GM12878 (cell line): Measurements from ENCODE around the gene KCNC1. TPM values are rescaled to one million over a fixed set of nuclear protein-coding genes. Genes with fewer than 3 reads are reported as not detected.

Source experiments
- ATAC-seq: fragments of 200-7000 bp; cut with Tn5 transposase; 3 replicates; pipeline ENCODE4 v1.9.1; 2020; ENCODE audit warnings: mild to moderate bottlenecking, moderate library complexity
- Bru-seq: library from RNA; stranded (reverse); fragments of 400-500 nt; gene quantifications from one replicate; lab custom pipeline; 2021; lab: Mats Ljungman, UMichigan
- BruChase-seq, 2 experiments: library from RNA; stranded (reverse); fragments of 400-500 nt; gene quantifications; one replicate each; lab custom pipeline; 2021; lab: Mats Ljungman, UMichigan
- BruUV-seq: library from RNA; stranded (reverse); fragments of 400-500 nt; replicated peaks from 2 replicates; lab custom pipeline; 2021; lab: Mats Ljungman, UMichigan
- CTCF ChIA-PET: fragments of 300-600 bp; sonication (Branson Sonifier 250); formaldehyde crosslinking; extraction: SDS; loops from one replicate; lab custom pipeline; 2021; ENCODE audit warnings: inconsistent platforms; lab: Yijun Ruan, JAX
- POLR2A ChIA-PET: fragments of 350-600 bp; formaldehyde crosslinking; extraction: SDS; loops from one replicate; lab custom pipeline; 2021; ENCODE audit warnings: inconsistent platforms; lab: Charles Lee
- RAD21 ChIA-PET: fragments of 300-600 bp; sonication (Branson Sonifier 250); formaldehyde crosslinking; loops from one replicate; lab custom pipeline; 2023; ENCODE audit warnings: antibody characterized with exemption; ENCODE audit not compliant: unreplicated experiment; lab: Charles Lee
- SMC1A ChIA-PET: fragments of 300-600 bp; sonication (Branson Sonifier 250); formaldehyde crosslinking; loops from one replicate; lab custom pipeline; 2023; ENCODE audit not compliant: unreplicated experiment, uncharacterized antibody; lab: Charles Lee
- DNase-seq: peaks from one replicate; pipeline ENCODE4 v3.0.0-alpha.2; 2011; ENCODE audit warnings: low read depth, low spot score
- FAIRE-seq: peaks from 3 replicates; lab custom pipeline; 2011; peaks lifted over from hg19 to GRCh38; lab: Jason Lieb, UNC
- H2AFZ ChIP-seq: 2 replicates; pipeline ENCODE4 v1.6.0; 2011; ENCODE audit warnings: low read depth, low read length, control low read depth; ENCODE audit not compliant: control insufficient read depth
- H3K27ac ChIP-seq: 2 replicates; pipeline ENCODE4 v1.5.1; 2011; ENCODE audit warnings: control low read depth; ENCODE audit not compliant: control insufficient read depth, insufficient read depth
- H3K27me3 ChIP-seq, 2 experiments: replicated peaks in 1 of 2; 2 replicates each; pipeline versions ENCODE4 v1.6.0 to v1.6.1; 2011; ENCODE audit warnings: low read length in 1 of 2; ENCODE audit not compliant: control insufficient read depth in 2 of 2, insufficient read depth in 2 of 2
- H3K36me3 ChIP-seq, 2 experiments: 2 replicates each; pipeline ENCODE4 v1.5.1; 2011; ENCODE audit warnings: low read length in 1 of 2; ENCODE audit not compliant: control insufficient read depth in 2 of 2, insufficient read depth in 2 of 2
- H3K4me1 ChIP-seq: 2 replicates; pipeline ENCODE4 v1.6.1; 2011; ENCODE audit warnings: mild to moderate bottlenecking, low read length, moderate library complexity, mixed read lengths; ENCODE audit not compliant: control insufficient read depth, insufficient read depth
- H3K4me2 ChIP-seq: 2 replicates; pipeline ENCODE4 v1.6.0; 2011; ENCODE audit warnings: control low read depth; ENCODE audit not compliant: control insufficient read depth, insufficient read depth
- H3K4me3 ChIP-seq: fragments of 200-600 bp; sonication (generic); 2 replicates; pipeline ENCODE4 v1.5.1; 2016
- H3K79me2 ChIP-seq: 2 replicates; pipeline ENCODE4 v1.6.0; 2011; ENCODE audit warnings: low read length; ENCODE audit not compliant: control insufficient read depth, insufficient read depth
- H3K9ac ChIP-seq: 2 replicates; pipeline ENCODE4 v1.8.0; 2011; ENCODE audit warnings: low read length, control low read depth, mixed read lengths; ENCODE audit not compliant: control insufficient read depth, insufficient read depth
- H3K9me3 ChIP-seq: replicated peaks from 3 replicates; pipeline ENCODE4 v1.5.1; 2011; ENCODE audit warnings: mild to moderate bottlenecking, low read length; ENCODE audit not compliant: control insufficient read depth, insufficient read depth
- H4K20me1 ChIP-seq: 2 replicates; pipeline ENCODE4 v1.6.0; 2011; ENCODE audit not compliant: control insufficient read depth, insufficient read depth
- MEF2B ChIP-seq: fragments of 450-650 bp; IDR thresholded peaks from 2 replicates; pipeline ENCODE4 v1.6.1; 2018; ENCODE audit warnings: mild to moderate bottlenecking, moderate library complexity; ENCODE audit not compliant: partially characterized antibody, poor library complexity, severe bottlenecking
- NFYA ChIP-seq: IDR thresholded peaks from 2 replicates; pipeline ENCODE4 v1.6.1; 2011; ENCODE audit warnings: low read depth, mild to moderate bottlenecking, low read length, improper control_type of control experiment, borderline replicate concordance
- WGBS: methylation state at CpG from one replicate; pipeline ENCODE4 v1.1.6; 2016; ENCODE audit warnings: low lambda C conversion rate; ENCODE audit not compliant: insufficient replicate concordance, insufficient coverage; ENCODE audit errors: missing lambda C conversion rate; 5-methylcytosine and 5-hydroxymethylcytosine counted together
- in situ Hi-C: fragments of 300-500 bp; cut with MboI; formaldehyde crosslinking; loops from 9 replicates; pipeline ENCODE4 v1.14.3; 2018; ENCODE audit warnings: mixed read lengths
- intact Hi-C: fragments of 100-400 bp; cut with micrococcal nuclease; formaldehyde crosslinking; loops from one replicate; pipeline ENCODE4 v1.14.2; 2022; ENCODE audit not compliant: unreplicated experiment
- long read RNA-seq, 2 experiments: library from polyadenylated mRNA; unstranded; transcript quantifications; one replicate each; pipeline ENCODE4 v2.0.0, GENCODE V29; 2019 to 2020
- polyA minus RNA-seq, 3 experiments: library from RNA; depleted of rRNA, polyadenylated mRNA; stranded (reverse); fragments of >200 nt; gene quantifications; 2 replicates each; pipeline ENCODE4 v1.2.3, GENCODE V29; 2011
- polyA plus RNA-seq, 11 experiments: library from polyadenylated mRNA; depleted of rRNA in 4 of 11; unstranded in 6 of 11; stranded (reverse) in 5 of 11; fragments of >200 nt; fragmentation: Nextera tagmentation in 4 of 11; fragmentation: Illumina TruSeq in 1 of 11; extraction: Ambion mirVana in 4 of 11; extraction: Trizol in 1 of 11; gene quantifications; 1 replicate in 1 of 11; 2 replicates in 10 of 11; pipeline versions ENCODE4 v1.2.1 to v1.2.3, GENCODE V29; 2011 to 2016; ENCODE audit warnings: inconsistent platforms in 2 of 11, missing spikeins in 2 of 11, low read depth in 1 of 11
- total RNA-seq, 4 experiments: library from RNA; depleted of rRNA in 3 of 4; stranded (reverse); fragments of >200 nt in 3 of 4; fragmentation: Illumina TruSeq in 1 of 4; extraction: Trizol in 1 of 4; gene quantifications; 2 replicates each; pipeline versions ENCODE4 v1.2.1 to v1.2.3, GENCODE V29; 2013 to 2021

KCNC1 gene
- total RNA-seq (2013; cell fraction: nucleolus; rRNA removed) = not detected in 2 replicates
- total RNA-seq (2014; rRNA removed) = not detected in 2 replicates
- not detected in 2 replicates for total RNA-seq (2014; rRNA removed; fragmentation: Illumina TruSeq; extraction: Trizol)
- total RNA-seq (2021) = not detected in 2 replicates
- 0.13 TPM for polyA plus RNA-seq (2011; ENCODE audit: low read depth)
- not detected in 2 replicates for polyA plus RNA-seq (2011; rRNA removed)
- not detected in 2 replicates for polyA plus RNA-seq (2011; cell fraction: cytosol; rRNA removed)
- not detected in 2 replicates for polyA plus RNA-seq (2011; cell fraction: nucleus; rRNA removed)
- polyA plus RNA-seq (2012) = 0.06 and 0.23 TPM in 2 replicates
- polyA plus RNA-seq (2014; fragmentation: Illumina TruSeq; extraction: Trizol) = not detected in 2 replicates
- not detected for polyA plus RNA-seq (2014; fragmentation: Nextera tagmentation; extraction: Ambion mirVana)
- polyA plus RNA-seq (2014; rRNA removed) = not detected in 2 replicates
- polyA plus RNA-seq (2016; fragmentation: Nextera tagmentation; extraction: Ambion mirVana) = under 1 TPM; 0.27 to 0.34 TPM
- polyA minus RNA-seq (2011; rRNA and poly(A)+ RNA removed) = not detected in 2 replicates
- polyA minus RNA-seq (2011; cell fraction: cytosol; rRNA and poly(A)+ RNA removed) = not detected in 2 replicates
- polyA minus RNA-seq (2011; cell fraction: nucleus; rRNA and poly(A)+ RNA removed) = not detected in 2 replicates
- Bru-seq, nascent RNA = not detected
- BruChase-seq, experiment 1, labeled RNA remaining after a 6-hour chase = percentile 2 among the genes with signal in this experiment
- not detected for BruChase-seq, experiment 2, labeled RNA remaining after a 2-hour chase
- long read RNA-seq, experiment 1 = 0 reads
- long read RNA-seq, experiment 2 = 0 reads

DNA sequence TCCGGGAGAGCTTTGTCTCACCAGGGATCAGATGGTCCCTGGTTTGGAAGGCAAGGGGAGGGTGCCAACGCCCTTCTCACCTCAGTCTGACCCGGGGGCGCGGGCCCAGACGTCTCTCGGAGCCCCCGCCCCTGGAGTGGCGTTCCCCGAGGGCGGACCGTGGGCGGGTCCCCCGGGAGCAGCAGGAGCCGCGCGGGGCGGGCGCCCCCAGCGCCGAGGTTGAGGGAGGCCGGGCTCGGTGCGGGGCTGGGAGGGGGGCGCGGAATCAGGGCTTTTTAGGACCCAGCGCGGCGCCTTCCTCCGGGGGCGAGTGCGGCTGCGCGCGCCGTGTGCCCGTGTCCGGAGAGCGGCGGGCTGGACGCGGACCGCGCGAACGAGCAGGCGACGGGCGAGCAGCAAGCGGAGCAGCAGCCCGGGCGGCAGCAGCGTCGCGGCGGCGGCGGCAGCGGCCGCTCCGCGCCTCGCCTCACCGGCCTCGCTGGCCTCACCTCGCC is at the start of gene KCNC1:
Gene KCNC1, plus strand, starts transcription at position 364 of the 494 bp plus-strand sequence. CDS start 1,222 bp downstream, outside the sequence.
- H3K9me3 ChIP-seq = no peaks in the 10 kb centered on the region
- H3K9ac ChIP-seq = no peak within 1 kb of the TSS
- intact Hi-C loops = no loop called here
- ChIA-PET RAD21 (no interaction called here), POLR2A (no interaction called here), SMC1A (interaction anchor here (5.4 kb wide), 1 partner anchor 245 kb away, joined by 99 read pairs; no protein-coding TSS in a partner anchor), CTCF (interaction anchor here (0.6 to 6.3 kb wide), 2 partner anchors 215 to 243 kb away, joined by 3 to 268 read pairs; no protein-coding TSS in a partner anchor)
- BruUV-seq = no TSS peak
- FAIRE-seq (no peak), ATAC-seq (peak; percentile 14; the same call in 1 of the 3 replicates), DNase-seq (no peak)
- no peaks in the 10 kb centered on the region for H3K36me3 ChIP-seq
- 4% methylated on average over 28 of the region's 66 CpGs for WGBS
- H3K27ac ChIP-seq = no peak within 1 kb of the TSS
- H3K4me2 ChIP-seq = peak within 1 kb of the TSS; percentile 48; the same call in 1 of the 2 replicates
- H3K4me1 ChIP-seq = no peaks in the 10 kb centered on the region
- no peak within 1 kb of the TSS for H2AFZ ChIP-seq
- H3K4me3 ChIP-seq = no peak within 1 kb of the TSS
- no peaks in the 10 kb centered on the region for H4K20me1 ChIP-seq
- in situ Hi-C loops = loop anchor here (5.0 kb wide), 1 partner anchor 243 kb away; no protein-coding TSS in a partner anchor
- no peaks in the 10 kb centered on the region for H3K79me2 ChIP-seq
- TF ChIP-seq MEF2B (peak; percentile 12), NFYA (no peak)
- peaks cover 3 to 4% of the 10 kb centered on the region in 2 experiments; a peak in 2 of 4 replicates for H3K27me3 ChIP-seq
